C4-2B (cell line): Measurements from ENCODE around the gene NIT2.

Source experiments
- ZFX ChIP-seq: fragments of 450-650 bp; IDR thresholded peaks from 2 replicates; pipeline ENCODE4 v1.6.1; 2017
- TF ChIP-seq, protein P1 (sequence below): fragments of 450-650 bp; conservative IDR thresholded peaks from 2 replicates; pipeline ENCODE4 v1.5.1; 2017; ENCODE audit warnings: mild to moderate bottlenecking

DNA sequence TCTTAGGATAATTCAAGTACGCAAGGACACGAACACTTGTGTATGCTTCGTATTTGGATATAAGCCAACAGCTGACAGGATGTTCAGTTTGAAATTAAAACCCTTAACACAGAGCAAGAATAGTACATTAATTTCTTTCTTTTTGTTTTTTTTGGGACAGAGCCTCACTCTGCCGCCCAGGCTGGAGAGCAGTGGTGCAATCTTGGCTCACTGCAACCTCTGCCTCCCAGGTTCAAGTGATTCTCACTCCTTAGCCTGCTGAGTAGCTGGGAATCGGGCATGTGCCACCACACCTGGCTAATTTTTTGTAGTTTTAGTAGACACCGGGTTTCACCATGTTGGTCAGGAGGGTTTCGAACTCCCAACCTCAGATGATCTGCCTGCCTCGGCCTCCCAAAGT, 33.9 kb downstream of the NIT2 start:
- TF ChIP-seq, protein P1, sequence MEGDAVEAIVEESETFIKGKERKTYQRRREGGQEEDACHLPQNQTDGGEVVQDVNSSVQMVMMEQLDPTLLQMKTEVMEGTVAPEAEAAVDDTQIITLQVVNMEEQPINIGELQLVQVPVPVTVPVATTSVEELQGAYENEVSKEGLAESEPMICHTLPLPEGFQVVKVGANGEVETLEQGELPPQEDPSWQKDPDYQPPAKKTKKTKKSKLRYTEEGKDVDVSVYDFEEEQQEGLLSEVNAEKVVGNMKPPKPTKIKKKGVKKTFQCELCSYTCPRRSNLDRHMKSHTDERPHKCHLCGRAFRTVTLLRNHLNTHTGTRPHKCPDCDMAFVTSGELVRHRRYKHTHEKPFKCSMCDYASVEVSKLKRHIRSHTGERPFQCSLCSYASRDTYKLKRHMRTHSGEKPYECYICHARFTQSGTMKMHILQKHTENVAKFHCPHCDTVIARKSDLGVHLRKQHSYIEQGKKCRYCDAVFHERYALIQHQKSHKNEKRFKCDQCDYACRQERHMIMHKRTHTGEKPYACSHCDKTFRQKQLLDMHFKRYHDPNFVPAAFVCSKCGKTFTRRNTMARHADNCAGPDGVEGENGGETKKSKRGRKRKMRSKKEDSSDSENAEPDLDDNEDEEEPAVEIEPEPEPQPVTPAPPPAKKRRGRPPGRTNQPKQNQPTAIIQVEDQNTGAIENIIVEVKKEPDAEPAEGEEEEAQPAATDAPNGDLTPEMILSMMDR, result no peak
- TF ChIP-seq ZFX, result no peak
